Glutamatergic neuron (in vitro differentiated cells): ENCODE data around the gene STUM. TPM values are rescaled to one million over a fixed set of nuclear protein-coding genes. Genes with fewer than 3 reads are reported as not detected.
"Not testable (repeated sequence)": the region's sequence is repeated elsewhere in the genome, so short reads cannot be mapped to it uniquely, and the experiment has no call there.

Experiments used
- DNase-seq: peaks from one replicate; pipeline ENCODE4 v3.0.0; 2022
- H3K27ac Mint-ChIP-seq: one replicate; pipeline ENCODE4 v1.8.0; 2020; ENCODE audit warnings: mild to moderate bottlenecking, mixed read lengths, inconsistent platforms; ENCODE audit not compliant: unreplicated experiment
- H3K27me3 Mint-ChIP-seq: one replicate; pipeline ENCODE4 v1.8.0; 2020; ENCODE audit warnings: mild to moderate bottlenecking, moderate library complexity, mixed read lengths, inconsistent platforms; ENCODE audit not compliant: unreplicated experiment
- H3K36me3 Mint-ChIP-seq: one replicate; pipeline ENCODE4 v1.8.0; 2020; ENCODE audit warnings: mild to moderate bottlenecking, mixed read lengths, inconsistent platforms; ENCODE audit not compliant: unreplicated experiment
- H3K4me1 Mint-ChIP-seq: one replicate; pipeline ENCODE4 v1.8.0; 2020; ENCODE audit warnings: mild to moderate bottlenecking, low read depth, mixed read lengths, inconsistent platforms; ENCODE audit not compliant: unreplicated experiment
- H3K4me3 Mint-ChIP-seq: one replicate; pipeline ENCODE4 v1.8.0; 2020; ENCODE audit warnings: mild to moderate bottlenecking, mixed read lengths, inconsistent platforms; ENCODE audit not compliant: unreplicated experiment
- H3K9me3 Mint-ChIP-seq: one replicate; pipeline ENCODE4 v1.8.0; 2020; ENCODE audit warnings: mild to moderate bottlenecking, moderate library complexity, mixed read lengths, inconsistent platforms; ENCODE audit not compliant: unreplicated experiment
- CTCF ChIP-seq: fragments of 200-600 bp; sonication (generic); IDR thresholded peaks from one replicate; pipeline ENCODE4 v1.5.0; 2021; ENCODE audit not compliant: partially characterized antibody, unreplicated experiment
- total RNA-seq: library from RNA; stranded (reverse); fragmentation: NEBNext Ultra II Directional; extraction: Animal tissue kit (Norgen Biotek cat#: 25700); gene quantifications from one replicate; pipeline ENCODE4 v1.2.1, GENCODE V29; 2021; ENCODE audit not compliant: unreplicated experiment

Gene STUM
- total RNA-seq, 1 donor from 2014 or later: 11.0 TPM

- DNase-seq: peak; percentile 53
- TF ChIP-seq CTCF: peak; percentile 21
These were observed 88.8 kb downstream of the STUM start for GRCh38 chr1:226637147-226637935.

GRCh38 chr1:226638001-226638601, 89.5 kb downstream of the STUM start:
- Mint-ChIP-seq H3K27ac (no peak overlapping the region), H3K27me3 (peaks cover 2% of the 10 kb centered on the region), H3K4me3 (no peak overlapping the region), H3K36me3 (no peaks in the 10 kb centered on the region), H3K9me3 (peaks cover 5% of the 10 kb centered on the region), H3K4me1 (peaks cover 23% of the 10 kb centered on the region)
- no peak for DNase-seq
- no peak for TF ChIP-seq CTCF

More at GRCh38 chr1:226637147-226637935, 88.8 kb downstream of the STUM start:
- Mint-ChIP-seq H3K9me3 (peaks cover 5% of the 10 kb centered on the region), H3K4me1 (peaks cover 27% of the 10 kb centered on the region), H3K27ac (no peak overlapping the region), H3K27me3 (peaks cover 1% of the 10 kb centered on the region), H3K36me3 (no peaks in the 10 kb centered on the region), H3K4me3 (no peak overlapping the region)

GRCh38 chr1:226638608-226639007, 90.0 kb downstream of the STUM start:
- DNase-seq: no peak
- peaks cover 22% of the 10 kb centered on the region for H3K4me1 Mint-ChIP-seq
- H3K27me3 Mint-ChIP-seq: peaks cover 5% of the 10 kb centered on the region
- no peaks in the 10 kb centered on the region for H3K36me3 Mint-ChIP-seq
- H3K9me3 Mint-ChIP-seq: peaks cover 3% of the 10 kb centered on the region
- no peak overlapping the region for H3K27ac Mint-ChIP-seq
- TF ChIP-seq CTCF: no peak
- no peak overlapping the region for H3K4me3 Mint-ChIP-seq

- peaks cover 22% of the 10 kb centered on the region for H3K4me1 Mint-ChIP-seq
- not testable (repeated sequence) for H3K9me3 Mint-ChIP-seq, H3K27ac Mint-ChIP-seq, DNase-seq, H3K36me3 Mint-ChIP-seq, H3K27me3 Mint-ChIP-seq, H3K4me3 Mint-ChIP-seq
These were observed 90.6 kb downstream of the STUM start for GRCh38 chr1:226639206-226639605.

GRCh38 chr1:226639631-226640061, 91.1 kb downstream of the STUM start:
- H3K9me3 Mint-ChIP-seq: peaks cover 3% of the 10 kb centered on the region
- DNase-seq: no peak
- peaks cover 22% of the 10 kb centered on the region for H3K4me1 Mint-ChIP-seq
- H3K27ac Mint-ChIP-seq: no peak overlapping the region
- no peaks in the 10 kb centered on the region for H3K36me3 Mint-ChIP-seq
- peaks cover 5% of the 10 kb centered on the region for H3K27me3 Mint-ChIP-seq
- H3K4me3 Mint-ChIP-seq: no peak overlapping the region
- TF ChIP-seq CTCF: no peak
